ENCODE data around the gene FAM171A2.
"Not testable (repeated sequence)": the region's sequence is repeated elsewhere in the genome, so short reads cannot be mapped to it uniquely, and the experiment has no call there.

- not testable (repeated sequence) for TF ChIP-seq CTCF (IDR thresholded peaks at IDR 0.05; ENCODE audit: low read length); EZH2 (optimal IDR thresholded peaks at IDR 0.05; ENCODE audit: low read depth, low read length)
These were observed 30.5 kb upstream of the FAM171A2 start for GRCh38 chr17:44394112-44394511.
